GM12864 (cell line): Measurements from ENCODE around the gene MACF1.

Experiments used
- DNase-seq: peaks from one replicate; pipeline ENCODE4 v3.0.0-alpha.2; 2011; ENCODE audit warnings: low read depth
- H3K4me3 ChIP-seq: 2 replicates; pipeline ENCODE4 v1.5.1; 2011; ENCODE audit warnings: mild to moderate bottlenecking, low read depth, low read length, control low read depth
- CTCF ChIP-seq: IDR thresholded peaks from 2 replicates; pipeline ENCODE4 v1.5.1; 2011; ENCODE audit warnings: low read depth, mild to moderate bottlenecking, moderate library complexity, low read length, control low read depth, inconsistent platforms; ENCODE audit errors: missing control alignments

The MACF1 gene

GRCh38 chr1:39410915-39411436 lies 206.5 kb downstream of the MACF1 start:
- TF ChIP-seq CTCF: peak; percentile 74
- H3K4me3 ChIP-seq: no peak overlapping the region
- DNase-seq: no peak

- no peak overlapping the region for H3K4me3 ChIP-seq
- no peak for DNase-seq
- no peak for TF ChIP-seq CTCF
Observed at GRCh38 chr1:39411526-39412478, 207.3 kb downstream of the MACF1 start.

- TF ChIP-seq CTCF: no peak
- no peak for DNase-seq
- H3K4me3 ChIP-seq: no peak overlapping the region
Observed at GRCh38 chr1:39412892-39413291, 208.4 kb downstream of the MACF1 start.

GRCh38 chr1:39413902-39414528 lies 209.5 kb downstream of the MACF1 start:
- TF ChIP-seq CTCF: no peak
- no peak overlapping the region for H3K4me3 ChIP-seq
- no peak for DNase-seq

GRCh38 chr1:39415553-39415952 lies 211.1 kb downstream of the MACF1 start:
- no peak for DNase-seq
- no peak for TF ChIP-seq CTCF
- no peak overlapping the region for H3K4me3 ChIP-seq

GRCh38 chr1:39416609-39417008 lies 212.1 kb downstream of the MACF1 start:
- no peak overlapping the region for H3K4me3 ChIP-seq
- no peak for DNase-seq
- TF ChIP-seq CTCF: no peak
